Type B pancreatic cell (in vitro differentiated cells): ENCODE measurements around the gene TAMALIN. TPM values are rescaled to one million over a fixed set of nuclear protein-coding genes. Genes with fewer than 3 reads are reported as not detected.

Experiments used
- DNase-seq: peaks from one replicate; pipeline ENCODE4 v3.0.0; 2021; ENCODE audit warnings: mixed read lengths; ENCODE audit not compliant: unreplicated experiment; ENCODE audit errors: extremely low spot score
- H3K27ac Mint-ChIP-seq: 2 replicates; pipeline ENCODE4 v1.8.0; 2021; ENCODE audit warnings: mild to moderate bottlenecking, mixed read lengths
- H3K27me3 Mint-ChIP-seq: 2 replicates; pipeline ENCODE4 v1.8.0; 2021; ENCODE audit warnings: mixed read lengths
- H3K36me3 Mint-ChIP-seq: 2 replicates; pipeline ENCODE4 v1.8.0; 2021; ENCODE audit warnings: mixed read lengths
- H3K4me1 Mint-ChIP-seq: one replicate; pipeline ENCODE4 v1.8.0; 2021; ENCODE audit warnings: mixed read lengths; ENCODE audit not compliant: unreplicated experiment
- H3K4me3 Mint-ChIP-seq: 2 replicates; pipeline ENCODE4 v1.8.0; 2021; ENCODE audit warnings: mild to moderate bottlenecking, mixed read lengths
- H3K9me3 Mint-ChIP-seq: 2 replicates; pipeline ENCODE4 v1.8.0; 2021; ENCODE audit warnings: mixed read lengths
- CTCF ChIP-seq: fragments of 200-600 bp; sonication (generic); conservative IDR thresholded peaks from 2 replicates; pipeline ENCODE4 v1.5.0; 2021; ENCODE audit warnings: antibody characterized with exemption, mild to moderate bottlenecking
- total RNA-seq: library from RNA; stranded (reverse); gene quantifications from 2 replicates; pipeline ENCODE4 v1.2.1, GENCODE V29; 2021; ENCODE audit warnings: low replicate concordance

The TAMALIN gene
- total RNA-seq, 1 donor from 2014 or later, result 16.5 TPM

- no peaks in the 10 kb centered on the region for H3K36me3 Mint-ChIP-seq
- peaks cover 17% of the 10 kb centered on the region for H3K27me3 Mint-ChIP-seq
- no peak for TF ChIP-seq CTCF
- H3K4me1 Mint-ChIP-seq, result peaks cover 24% of the 10 kb centered on the region
- no peak overlapping the region for H3K4me3 Mint-ChIP-seq
- peak overlapping the region; percentile 34 for H3K27ac Mint-ChIP-seq
- H3K9me3 Mint-ChIP-seq, result no peaks in the 10 kb centered on the region
- DNase-seq, result no peak
Measured at GRCh38 chr12:52053536-52054209, 46.9 kb downstream of the TAMALIN start.

GRCh38 chr12:52054231-52054832 is 47.6 kb downstream of the TAMALIN start:
- H3K27ac Mint-ChIP-seq, result peak overlapping the region; percentile 34
- H3K36me3 Mint-ChIP-seq, result no peaks in the 10 kb centered on the region
- TF ChIP-seq CTCF, result no peak
- peaks cover 14% of the 10 kb centered on the region for H3K27me3 Mint-ChIP-seq
- DNase-seq, result no peak
- no peaks in the 10 kb centered on the region for H3K9me3 Mint-ChIP-seq
- no peak overlapping the region for H3K4me3 Mint-ChIP-seq
- peaks cover 20% of the 10 kb centered on the region for H3K4me1 Mint-ChIP-seq

GRCh38 chr12:52054833-52055730 is 48.3 kb downstream of the TAMALIN start:
- H3K27me3 Mint-ChIP-seq, result peaks cover 7% of the 10 kb centered on the region
- H3K4me1 Mint-ChIP-seq, result peaks cover 13% of the 10 kb centered on the region
- no peak overlapping the region for H3K27ac Mint-ChIP-seq
- no peak for TF ChIP-seq CTCF
- no peaks in the 10 kb centered on the region for H3K9me3 Mint-ChIP-seq
- H3K36me3 Mint-ChIP-seq, result no peaks in the 10 kb centered on the region
- H3K4me3 Mint-ChIP-seq, result no peak overlapping the region
- no peak for DNase-seq

- H3K4me3 Mint-ChIP-seq, result no peak overlapping the region
- TF ChIP-seq CTCF, result no peak
- no peaks in the 10 kb centered on the region for H3K9me3 Mint-ChIP-seq
- peak overlapping the region; percentile 55 for H3K27ac Mint-ChIP-seq
- peaks cover 10% of the 10 kb centered on the region for H3K4me1 Mint-ChIP-seq
- no peaks in the 10 kb centered on the region for H3K36me3 Mint-ChIP-seq
- H3K27me3 Mint-ChIP-seq, result peaks cover 7% of the 10 kb centered on the region
- DNase-seq, result no peak
Measured at GRCh38 chr12:52055731-52056711, 49.3 kb downstream of the TAMALIN start.
